Natural killer cell (primary cell): ENCODE data around the gene SLC39A11. TPM values are rescaled to one million over a fixed set of nuclear protein-coding genes. Genes with fewer than 3 reads are reported as not detected.

Experiments used
- ATAC-seq, 3 donors: fragments of 150-1000 bp in 2 of 3; fragments of 200-7000 bp in 1 of 3; cut with Tn5 transposase; 1 replicate in 1 of 3; 2 replicates in 2 of 3; pipeline ENCODE4 v1.10.0; 2021; ENCODE audit warnings: mild to moderate bottlenecking in 2 of 3, moderate library complexity in 2 of 3
- DNase-seq, 2 donors: peaks; one replicate each; pipeline versions ENCODE4 v3.0.0 to v3.0.0-alpha.2; 2013 to 2021; ENCODE audit warnings: mixed read lengths in 1 of 2
- H3K27ac ChIP-seq: one replicate; pipeline ENCODE4 v1.5.1; 2013; ENCODE audit warnings: mild to moderate bottlenecking, low read length
- H3K27me3 ChIP-seq: one replicate; pipeline ENCODE4 v1.6.1; 2013; ENCODE audit warnings: low read length; ENCODE audit not compliant: control insufficient read depth, insufficient read depth
- H3K36me3 ChIP-seq: one replicate; pipeline ENCODE4 v1.6.1; 2013; ENCODE audit warnings: low read length; ENCODE audit not compliant: control insufficient read depth, insufficient read depth
- H3K4me1 ChIP-seq: one replicate; pipeline ENCODE4 v1.6.1; 2013; ENCODE audit warnings: low read length; ENCODE audit not compliant: control insufficient read depth, insufficient read depth
- H3K4me3 ChIP-seq: one replicate; pipeline ENCODE4 v1.5.1; 2013; ENCODE audit warnings: low read length
- H3K9me3 ChIP-seq: one replicate; pipeline ENCODE4 v1.6.1; 2013; ENCODE audit warnings: low read length; ENCODE audit not compliant: control insufficient read depth, insufficient read depth
- H3K27ac Mint-ChIP-seq, 2 donors: one replicate each; pipeline ENCODE4 v1.8.0; 2022; ENCODE audit warnings: mild to moderate bottlenecking in 2 of 2, mixed read lengths in 2 of 2, moderate library complexity in 1 of 2
- H3K27me3 Mint-ChIP-seq, 2 donors: one replicate each; pipeline ENCODE4 v1.8.0; 2022; ENCODE audit warnings: low read depth in 2 of 2, mixed read lengths in 2 of 2
- H3K36me3 Mint-ChIP-seq: one replicate; pipeline ENCODE4 v1.8.0; 2022; ENCODE audit warnings: mixed read lengths
- H3K4me1 Mint-ChIP-seq, 2 donors: one replicate each; pipeline ENCODE4 v1.8.0; 2022; ENCODE audit warnings: mixed read lengths in 2 of 2
- H3K4me3 Mint-ChIP-seq: one replicate; pipeline ENCODE4 v1.8.0; 2022; ENCODE audit warnings: mild to moderate bottlenecking, moderate library complexity, mixed read lengths
- H3K9me3 Mint-ChIP-seq, 2 donors: one replicate each; pipeline ENCODE4 v1.8.0; 2022; ENCODE audit warnings: mixed read lengths in 2 of 2
- WGBS: methylation state at CpG from one replicate; pipeline ENCODE4 v1.1.7; 2013; ENCODE audit warnings: missing lambda C conversion rate; ENCODE audit not compliant: insufficient coverage; 5-methylcytosine and 5-hydroxymethylcytosine counted together
- intact Hi-C: fragments of 100-400 bp; cut with micrococcal nuclease; formaldehyde crosslinking; loops from one replicate; pipeline ENCODE4 v1.14.2; 2022
- total RNA-seq, 4 donors: library from RNA; stranded (reverse); fragments of 120-200 nt in 1 of 4; gene quantifications; one replicate each; pipeline versions ENCODE4 v1.2.3 to v1.2.4, GENCODE V29; 2013 to 2022
- TF ChIP-seq, protein P1 (sequence below): fragments of 200-600 bp; IDR thresholded peaks from one replicate; pipeline ENCODE4 v1.8.0; 2022; ENCODE audit warnings: antibody characterized with exemption

The SLC39A11 gene
- total RNA-seq, 3 donors from 2014 or later (not counting 1 experiment from before 2014, with no cell fraction given): 32.6 to 44.9 (median 39.4) TPM

DNA sequence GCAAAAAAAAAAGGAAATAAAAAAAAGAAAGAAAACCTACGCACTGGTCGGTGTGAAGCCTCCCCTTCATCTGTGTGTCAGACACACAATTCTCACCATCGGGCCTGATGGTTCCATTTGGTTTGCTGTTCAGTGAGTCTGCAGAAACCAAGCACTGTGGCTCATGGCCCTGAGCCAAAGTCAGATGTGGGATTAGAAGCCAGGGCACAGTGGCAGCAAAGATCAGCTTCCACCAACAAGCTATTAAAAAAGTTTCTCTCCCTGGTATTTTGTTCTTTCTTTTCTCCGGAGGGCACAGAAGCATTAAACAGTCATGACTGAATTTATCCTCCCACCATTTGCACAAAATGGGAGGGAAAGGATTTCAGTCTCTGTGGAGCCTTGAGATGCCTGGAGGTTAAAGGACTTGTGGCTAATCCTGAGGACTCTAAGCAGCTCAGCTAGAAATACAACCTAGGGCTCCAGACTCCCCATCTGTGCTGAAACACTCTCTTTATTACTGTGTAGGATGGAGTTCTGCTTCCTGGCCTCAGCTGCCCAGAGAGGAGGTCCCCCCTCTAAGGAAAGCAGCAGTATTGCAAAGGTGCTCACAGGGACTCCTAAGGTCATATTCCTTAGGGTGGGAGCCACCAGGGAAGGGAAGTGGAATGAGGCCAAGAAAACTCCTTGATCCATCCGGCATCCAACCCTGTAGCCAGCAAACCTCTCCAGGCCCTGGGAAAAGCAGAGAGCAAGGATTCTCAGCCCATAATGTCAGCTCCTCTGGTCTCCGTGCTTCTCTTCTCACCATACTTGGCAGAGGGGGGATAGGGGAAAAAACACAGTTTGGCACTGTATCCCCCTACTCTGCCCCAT is 28.2 kb downstream of the SLC39A11 start:
- Mint-ChIP-seq H3K36me3 (no peaks in the 10 kb centered on the region), H3K4me3 (no peak overlapping the region), H3K9me3 (no peaks in the 10 kb centered on the region), H3K27me3 (no peaks in the 10 kb centered on the region), H3K27ac (no peak overlapping the region), H3K4me1 (peaks cover 17 to 30% of the 10 kb centered on the region in 2 donors)
- 54% methylated on average over 4 of the region's 6 CpGs for WGBS
- Histone ChIP-seq H3K27me3 (no peaks in the 10 kb centered on the region), H3K27ac (no peak overlapping the region), H3K9me3 (no peaks in the 10 kb centered on the region), H3K4me3 (no peak overlapping the region), H3K4me1 (peaks cover 5% of the 10 kb centered on the region), H3K36me3 (no peaks in the 10 kb centered on the region)
- ATAC-seq (no peak), DNase-seq (no peak)
- TF ChIP-seq, protein P1, sequence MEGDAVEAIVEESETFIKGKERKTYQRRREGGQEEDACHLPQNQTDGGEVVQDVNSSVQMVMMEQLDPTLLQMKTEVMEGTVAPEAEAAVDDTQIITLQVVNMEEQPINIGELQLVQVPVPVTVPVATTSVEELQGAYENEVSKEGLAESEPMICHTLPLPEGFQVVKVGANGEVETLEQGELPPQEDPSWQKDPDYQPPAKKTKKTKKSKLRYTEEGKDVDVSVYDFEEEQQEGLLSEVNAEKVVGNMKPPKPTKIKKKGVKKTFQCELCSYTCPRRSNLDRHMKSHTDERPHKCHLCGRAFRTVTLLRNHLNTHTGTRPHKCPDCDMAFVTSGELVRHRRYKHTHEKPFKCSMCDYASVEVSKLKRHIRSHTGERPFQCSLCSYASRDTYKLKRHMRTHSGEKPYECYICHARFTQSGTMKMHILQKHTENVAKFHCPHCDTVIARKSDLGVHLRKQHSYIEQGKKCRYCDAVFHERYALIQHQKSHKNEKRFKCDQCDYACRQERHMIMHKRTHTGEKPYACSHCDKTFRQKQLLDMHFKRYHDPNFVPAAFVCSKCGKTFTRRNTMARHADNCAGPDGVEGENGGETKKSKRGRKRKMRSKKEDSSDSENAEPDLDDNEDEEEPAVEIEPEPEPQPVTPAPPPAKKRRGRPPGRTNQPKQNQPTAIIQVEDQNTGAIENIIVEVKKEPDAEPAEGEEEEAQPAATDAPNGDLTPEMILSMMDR: no peak
- intact Hi-C loops: no loop called here

DNA sequence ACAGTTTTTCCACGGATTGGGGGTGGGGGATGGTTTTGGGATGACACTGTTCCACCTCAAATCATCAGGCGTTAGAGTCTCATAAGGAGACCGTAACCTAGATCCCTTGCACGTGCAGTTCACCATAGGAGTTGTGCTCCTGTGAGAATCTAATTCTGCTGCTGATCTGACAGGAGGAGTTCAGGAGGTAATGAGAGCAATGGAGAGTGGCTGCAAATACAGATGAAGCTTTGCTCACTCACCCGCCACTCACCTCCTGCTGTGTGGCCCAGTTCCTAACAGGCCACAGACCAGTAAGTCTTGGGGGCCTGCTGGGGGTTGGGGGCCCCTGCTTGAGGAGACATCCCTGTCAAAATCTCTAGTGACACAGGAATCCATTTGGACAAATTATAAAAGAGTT is 29.8 kb downstream of the SLC39A11 start:
- ATAC-seq (no peak), DNase-seq (no peak)
- intact Hi-C loops: no loop called here
- H3K36me3 ChIP-seq: no peaks in the 10 kb centered on the region
- no peak overlapping the region for H3K4me3 ChIP-seq
- no peak overlapping the region for H3K4me3 Mint-ChIP-seq
- H3K36me3 Mint-ChIP-seq: no peaks in the 10 kb centered on the region
- H3K27me3 Mint-ChIP-seq: no peaks in the 10 kb centered on the region
- H3K9me3 ChIP-seq: no peaks in the 10 kb centered on the region
- WGBS: 92% methylated on average over 5 of the region's 5 CpGs
- H3K27ac Mint-ChIP-seq: no peak overlapping the region
- H3K4me1 ChIP-seq: peaks cover 5% of the 10 kb centered on the region
- H3K27ac ChIP-seq: no peak overlapping the region
- TF ChIP-seq, protein P1: no peak
- peaks cover 17 to 23% of the 10 kb centered on the region in 2 donors for H3K4me1 Mint-ChIP-seq
- H3K9me3 Mint-ChIP-seq: no peaks in the 10 kb centered on the region
- H3K27me3 ChIP-seq: no peaks in the 10 kb centered on the region

DNA sequence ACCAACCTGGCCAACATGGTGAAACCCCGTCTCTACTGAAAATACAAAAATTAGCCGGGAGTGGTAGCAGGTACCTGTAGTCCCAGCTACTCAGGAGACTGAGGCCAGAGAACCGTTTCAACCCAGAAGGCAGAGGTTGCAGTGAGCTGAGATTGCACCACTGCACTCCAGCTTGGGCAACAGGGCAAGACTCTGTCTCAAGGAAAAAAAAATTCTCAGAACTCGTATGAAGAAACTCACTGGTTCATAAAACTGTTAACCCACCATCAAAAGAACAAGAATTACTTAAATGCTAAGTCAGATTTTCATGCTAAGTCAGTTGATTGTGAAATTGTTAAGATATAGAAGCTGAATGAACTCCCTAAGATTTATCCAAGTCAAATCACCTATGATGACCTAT is 31.3 kb downstream of the SLC39A11 start:
- Mint-ChIP-seq H3K9me3 (no peaks in the 10 kb centered on the region), H3K27me3 (no peaks in the 10 kb centered on the region), H3K4me3 (no peak overlapping the region), H3K4me1 (peaks cover 13 to 18% of the 10 kb centered on the region in 2 donors), H3K36me3 (no peaks in the 10 kb centered on the region), H3K27ac (no peak overlapping the region)
- WGBS: 96% methylated on average over 3 of the region's 4 CpGs
- intact Hi-C loops: no loop called here
- Histone ChIP-seq H3K9me3 (no peaks in the 10 kb centered on the region), H3K36me3 (no peaks in the 10 kb centered on the region), H3K27ac (no peak overlapping the region), H3K4me1 (peaks cover 5% of the 10 kb centered on the region), H3K27me3 (no peaks in the 10 kb centered on the region), H3K4me3 (no peak overlapping the region)
- ATAC-seq: no peak
- TF ChIP-seq, protein P1: no peak
- DNase-seq: no peak
